ENCODE measurements around the gene FUBP3.
A peak's percentile ranks its signal among the peaks of the same experiment; 100 is the strongest.

The FUBP3 gene, protein sequence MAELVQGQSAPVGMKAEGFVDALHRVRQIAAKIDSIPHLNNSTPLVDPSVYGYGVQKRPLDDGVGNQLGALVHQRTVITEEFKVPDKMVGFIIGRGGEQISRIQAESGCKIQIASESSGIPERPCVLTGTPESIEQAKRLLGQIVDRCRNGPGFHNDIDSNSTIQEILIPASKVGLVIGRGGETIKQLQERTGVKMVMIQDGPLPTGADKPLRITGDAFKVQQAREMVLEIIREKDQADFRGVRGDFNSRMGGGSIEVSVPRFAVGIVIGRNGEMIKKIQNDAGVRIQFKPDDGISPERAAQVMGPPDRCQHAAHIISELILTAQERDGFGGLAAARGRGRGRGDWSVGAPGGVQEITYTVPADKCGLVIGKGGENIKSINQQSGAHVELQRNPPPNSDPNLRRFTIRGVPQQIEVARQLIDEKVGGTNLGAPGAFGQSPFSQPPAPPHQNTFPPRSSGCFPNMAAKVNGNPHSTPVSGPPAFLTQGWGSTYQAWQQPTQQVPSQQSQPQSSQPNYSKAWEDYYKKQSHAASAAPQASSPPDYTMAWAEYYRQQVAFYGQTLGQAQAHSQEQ

DNA sequence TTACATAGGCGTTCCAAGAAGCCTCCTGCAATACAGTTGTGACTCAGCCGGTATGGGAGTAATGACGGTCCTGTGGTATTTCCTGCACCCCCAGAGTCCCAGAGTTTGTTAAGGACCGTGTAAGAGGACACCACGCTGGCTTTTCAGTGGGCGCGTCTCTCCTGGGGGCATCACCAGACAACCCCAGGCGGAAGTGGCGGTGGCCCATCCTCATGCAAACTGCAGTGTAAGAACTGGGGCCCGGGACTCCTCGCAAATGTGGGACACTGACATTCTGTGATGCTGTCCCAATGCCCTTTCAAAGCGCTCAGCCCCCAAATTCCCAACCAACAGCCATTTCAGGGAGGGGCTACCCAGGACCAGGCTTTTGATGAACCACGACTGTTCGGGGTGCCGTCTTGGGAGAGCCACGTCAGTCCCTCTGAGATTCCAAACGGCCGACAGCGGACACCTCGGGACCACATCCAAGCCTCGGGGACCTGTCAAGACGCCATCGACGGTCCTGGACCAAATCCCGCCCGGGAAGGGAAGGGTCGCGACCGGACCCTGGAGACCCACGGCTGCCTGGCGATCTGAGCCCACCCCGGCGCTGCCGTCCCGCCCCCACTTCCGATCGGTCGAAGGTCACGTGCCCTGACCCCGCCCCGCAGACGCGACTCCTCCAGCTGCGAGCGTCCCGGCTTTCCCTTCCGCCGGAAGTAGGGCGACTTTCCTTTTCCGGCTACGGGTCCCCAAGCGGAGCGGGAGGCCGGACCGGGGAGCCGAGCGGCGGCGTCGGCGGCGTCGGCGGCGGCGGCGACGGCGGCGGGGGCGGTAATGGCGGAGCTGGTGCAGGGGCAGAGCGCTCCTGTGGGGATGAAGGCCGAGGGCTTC lies at the start of gene FUBP3:
FUBP3 (plus strand) TSS at position 713 of the 873 bp plus-strand sequence; CDS start at position 817, 104 bp downstream.
- peak; percentile 90 for DNase-seq

DNA sequence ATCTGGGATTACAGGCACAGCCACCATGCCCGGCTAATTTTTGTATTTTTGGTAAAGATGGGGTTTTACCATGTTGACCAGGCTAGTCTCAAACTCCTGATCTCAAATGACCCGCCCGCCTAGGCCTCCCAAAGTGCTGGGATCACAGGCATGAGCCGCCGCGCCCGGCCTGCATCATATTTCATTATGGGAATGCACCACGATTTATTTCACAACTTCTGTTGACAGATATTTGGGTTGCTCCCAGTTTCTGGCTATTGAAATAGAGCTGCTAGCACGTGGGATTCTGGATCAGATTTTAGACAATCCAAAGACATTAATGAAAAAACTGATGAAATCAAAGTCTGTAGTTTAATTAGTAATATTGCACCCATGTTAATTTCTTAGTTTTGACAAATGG lies 48.4 kb upstream of the FUBP3 start:
- no peak for DNase-seq

DNA sequence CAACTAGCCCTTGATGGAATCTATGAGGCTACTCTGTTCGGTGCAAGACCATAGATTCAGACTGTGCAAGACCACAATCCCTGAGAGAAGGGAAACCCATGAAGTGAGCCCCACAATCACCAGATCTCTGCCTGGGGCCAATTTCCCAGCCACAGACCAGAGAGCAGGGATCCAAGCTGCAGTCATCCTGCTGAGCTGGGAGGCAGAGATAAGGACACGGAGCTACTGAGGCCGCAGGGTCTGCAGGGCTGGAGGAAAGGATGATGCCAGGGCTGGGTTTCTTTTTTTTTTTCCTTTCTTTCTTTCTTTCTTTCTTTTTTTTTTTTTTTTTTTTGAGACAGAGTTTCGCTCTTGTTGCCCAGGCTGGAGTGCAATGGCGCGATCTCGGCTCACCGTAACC lies 47.7 kb upstream of the FUBP3 start:
- no peak for DNase-seq

DNA sequence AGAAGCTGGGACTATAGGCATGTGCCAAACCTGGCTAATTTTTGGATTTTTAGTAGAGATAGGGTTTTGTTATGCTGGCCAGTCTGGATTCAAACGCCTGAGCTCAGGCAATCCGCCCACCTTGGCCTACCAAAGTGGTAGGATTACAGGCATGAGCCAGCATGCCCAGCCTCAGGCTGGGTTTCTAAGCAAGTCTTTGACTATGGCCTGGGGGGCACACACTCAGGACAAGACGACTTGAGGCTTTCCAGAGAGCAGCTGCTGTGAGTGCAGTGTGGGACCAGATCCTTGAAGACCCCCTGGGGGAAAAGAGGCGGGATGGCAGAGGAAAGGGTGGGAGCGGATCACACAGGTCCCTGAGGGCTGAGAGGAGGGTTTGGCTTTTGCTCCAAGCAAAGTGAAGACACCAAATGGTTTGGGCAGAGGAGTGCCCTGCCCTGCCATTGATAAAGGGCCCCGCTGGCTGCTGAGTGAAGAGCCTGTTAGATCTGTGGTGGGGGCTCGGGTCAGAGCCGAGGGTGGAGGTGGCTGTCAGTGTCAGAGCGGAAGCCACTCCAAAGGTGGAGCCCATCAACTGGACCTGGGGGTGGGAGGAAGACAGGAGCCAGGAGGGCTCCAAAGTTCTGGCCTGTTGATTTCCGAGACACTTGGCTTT lies 46.8 kb upstream of the FUBP3 start:
- DNase-seq: no peak

DNA sequence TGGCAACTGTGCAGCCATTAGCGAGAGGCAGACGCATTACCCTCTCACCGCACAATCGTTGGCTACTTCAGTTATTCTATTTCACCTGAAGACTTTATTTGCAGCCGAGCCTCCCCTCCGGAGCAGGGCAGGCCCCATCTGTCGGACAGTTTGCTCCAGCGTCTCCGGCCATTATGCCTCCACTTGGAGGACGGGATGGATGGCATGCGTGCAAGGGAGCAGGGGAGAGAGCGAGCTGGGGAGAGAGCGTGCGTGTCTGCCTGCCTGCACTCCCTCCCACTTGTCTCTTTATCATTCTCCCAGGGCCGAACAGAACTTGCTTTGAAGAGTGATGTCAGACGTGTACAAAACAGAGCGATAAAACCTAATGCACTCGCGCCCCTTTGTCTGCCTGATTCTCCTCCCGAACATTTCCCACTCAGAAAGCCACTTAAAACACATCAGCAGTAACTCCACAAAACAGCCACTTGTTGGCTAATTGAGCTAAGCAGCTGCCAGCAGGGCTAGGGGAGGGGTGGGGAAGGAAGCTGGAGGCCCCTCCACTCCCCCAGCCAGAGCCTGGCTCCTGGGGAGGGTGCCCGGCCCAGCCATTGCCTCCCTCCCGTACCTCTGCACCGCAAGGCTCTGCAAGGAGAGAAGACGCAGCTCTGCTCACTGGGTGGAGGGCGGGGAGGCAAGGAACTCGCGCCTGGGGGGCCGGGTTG lies 43.4 kb upstream of the FUBP3 start:
- DNase-seq: no peak

DNA sequence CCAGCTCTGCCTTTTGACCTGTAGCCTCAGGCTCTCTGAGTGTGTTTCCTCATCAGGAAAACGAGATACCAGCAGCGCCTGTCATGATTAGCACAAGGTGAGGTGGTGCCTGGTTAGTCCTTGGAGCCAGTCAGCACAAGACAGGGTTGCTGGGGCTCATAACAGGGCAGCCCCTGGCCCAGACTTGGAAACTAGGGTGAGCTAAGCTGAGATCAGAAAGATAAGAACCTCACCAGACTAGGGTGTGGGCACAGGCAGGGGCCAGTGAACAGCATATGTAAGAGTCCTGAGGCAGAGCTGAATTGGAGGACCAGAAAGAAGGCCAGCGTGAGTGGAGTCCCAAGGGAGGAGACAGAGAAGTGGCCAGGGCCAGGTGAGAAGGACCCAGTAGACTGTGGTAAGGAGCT lies 42.7 kb upstream of the FUBP3 start:
- DNase-seq: no peak

DNA sequence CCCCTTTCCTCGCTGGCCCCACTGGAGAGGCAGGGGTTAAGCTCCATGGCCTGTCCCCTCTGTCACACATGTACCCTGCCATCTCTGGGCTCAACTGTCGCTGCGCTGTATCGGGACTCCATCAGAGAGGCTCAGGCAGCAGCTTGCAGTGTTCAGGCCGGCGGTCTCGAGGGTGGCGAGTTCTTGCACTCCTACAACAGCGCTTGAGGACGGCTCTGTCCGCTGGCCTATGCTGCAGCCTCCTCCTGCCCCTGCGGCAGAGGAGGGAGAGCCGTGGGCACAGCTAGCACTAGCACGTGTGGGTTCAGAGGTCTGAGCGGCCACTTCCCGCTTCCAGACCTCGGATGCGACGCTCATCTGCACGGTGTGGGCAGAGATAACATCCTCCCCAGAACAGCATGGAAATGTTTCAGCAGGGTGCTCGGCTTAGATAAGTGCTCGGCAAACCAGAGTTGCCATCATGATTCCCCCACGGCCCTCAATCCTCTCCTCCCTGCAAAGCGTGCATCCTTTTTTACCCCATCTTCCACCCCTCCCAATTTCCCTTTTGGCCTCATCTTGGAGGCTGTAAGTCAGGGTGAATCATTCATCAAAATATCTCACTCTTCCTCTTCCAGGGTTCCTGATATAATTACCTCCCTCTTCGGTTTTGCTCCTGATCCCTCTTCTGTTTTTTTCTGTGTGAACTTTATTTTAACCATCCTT lies 41.9 kb upstream of the FUBP3 start:
- DNase-seq: no peak

DNA sequence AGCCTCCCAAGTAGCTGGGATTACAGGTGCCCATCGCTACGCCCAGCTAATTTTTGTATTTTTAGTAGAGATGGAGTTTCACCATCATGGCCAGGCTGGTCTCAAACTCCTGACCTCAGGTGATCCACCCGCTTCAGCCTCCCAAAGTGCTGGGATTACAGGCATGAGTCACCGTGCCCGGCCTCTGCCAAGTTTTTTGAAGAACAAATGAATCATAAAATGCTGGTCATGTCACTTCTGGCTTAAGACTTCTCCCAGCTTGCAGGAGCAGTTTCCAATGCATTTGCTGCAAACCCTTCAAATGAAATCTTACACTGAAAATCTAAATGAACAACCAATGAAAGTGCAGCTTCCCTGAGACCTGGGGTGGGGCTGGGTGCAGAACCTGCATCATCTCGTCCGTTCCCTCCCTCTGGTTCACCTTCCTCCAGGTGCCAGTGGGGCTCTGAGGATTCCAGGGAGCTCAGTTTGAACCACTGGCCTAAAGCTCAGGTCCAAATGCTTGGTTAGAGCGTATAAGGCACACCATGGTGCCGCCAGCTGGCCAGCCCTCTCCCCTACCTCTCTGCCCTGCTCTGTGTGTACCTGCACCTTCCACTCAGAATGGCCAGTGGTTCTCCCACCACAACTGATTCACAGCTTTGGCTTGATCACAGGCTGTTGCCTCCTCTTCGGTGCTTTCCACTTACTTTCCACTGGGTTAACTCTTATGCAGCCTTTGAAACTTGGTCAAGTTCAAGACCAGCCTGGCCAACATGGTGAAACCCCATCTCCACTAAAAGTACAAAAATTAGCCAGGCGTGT lies 39.8 kb upstream of the FUBP3 start:
- no peak for DNase-seq

DNA sequence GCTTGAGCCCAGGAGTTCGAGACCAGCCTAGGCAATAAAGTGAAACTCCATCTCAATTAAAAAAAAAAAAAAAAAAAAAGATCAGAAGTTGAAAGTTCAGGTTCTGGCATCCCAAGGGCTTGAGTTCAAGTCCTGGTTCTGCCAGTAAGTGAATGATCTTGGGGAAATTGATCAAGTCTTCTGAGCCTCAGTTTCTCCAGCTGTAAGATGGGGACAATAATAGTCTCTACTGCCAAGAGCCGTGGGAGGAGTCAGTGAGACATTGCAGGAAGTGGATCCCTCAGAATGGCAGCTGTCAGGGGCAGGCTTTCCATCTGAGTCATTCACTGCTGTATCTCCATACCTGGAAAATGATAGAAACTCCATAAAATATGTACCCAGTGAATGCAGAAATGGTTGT lies 37.8 kb upstream of the FUBP3 start:
- no peak for DNase-seq

DNA sequence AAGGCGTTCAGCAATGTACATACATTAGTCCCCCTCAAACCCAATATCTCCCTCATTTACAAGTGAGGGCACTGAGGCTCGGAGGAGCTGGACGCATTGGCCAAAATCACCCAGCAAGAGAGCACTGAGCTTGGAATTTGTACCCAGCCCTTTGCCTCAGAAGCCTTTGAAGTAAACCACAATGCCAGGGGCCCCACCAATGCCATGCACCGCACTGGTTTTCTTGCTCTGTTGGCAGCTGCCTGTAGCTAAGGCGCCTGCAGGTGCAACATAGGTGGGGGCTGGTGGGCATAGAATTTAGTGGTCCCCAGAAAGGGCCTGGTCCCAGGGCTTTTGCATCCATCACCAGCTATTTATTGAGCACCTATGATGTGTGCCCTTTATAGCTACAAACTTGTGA lies 37.3 kb upstream of the FUBP3 start:
- DNase-seq: no peak

DNA sequence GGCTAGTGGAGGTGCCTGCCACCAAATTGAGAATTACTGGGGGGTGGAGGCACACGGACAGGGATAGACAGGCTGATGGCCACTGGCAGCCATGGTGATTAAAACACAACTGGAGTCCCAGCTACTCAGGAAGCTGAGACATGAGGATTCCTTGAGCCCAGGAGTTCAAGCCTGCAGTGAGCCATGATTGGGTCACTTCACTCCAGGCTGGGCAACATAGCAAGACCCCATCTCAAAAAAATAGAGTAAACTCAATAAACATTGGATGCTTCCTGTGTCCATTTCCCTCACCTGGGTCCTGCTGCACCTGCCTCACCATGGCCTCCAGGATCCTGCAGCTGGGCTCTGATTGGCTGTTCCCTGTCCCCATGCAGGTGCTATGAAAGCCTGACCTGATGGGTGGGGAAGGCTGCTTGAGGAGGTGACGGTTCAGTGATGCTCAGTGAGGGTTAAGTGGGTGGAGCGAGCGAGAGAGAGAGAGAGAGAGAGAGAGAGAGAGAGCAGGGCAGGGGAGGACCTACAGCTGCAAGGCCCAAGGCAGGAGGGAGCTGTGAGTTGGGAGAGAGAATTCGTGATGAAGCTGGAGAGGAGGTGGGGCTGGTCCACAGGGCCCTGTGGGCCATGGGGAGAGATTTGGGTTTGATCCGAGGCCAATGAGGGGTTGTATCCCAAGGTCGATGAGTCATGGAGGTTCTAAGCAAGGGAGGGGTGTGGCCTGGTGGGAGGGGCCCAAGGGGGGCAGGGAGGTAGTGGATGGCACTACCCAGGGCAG lies 36.7 kb upstream of the FUBP3 start:
- DNase-seq: no peak

DNA sequence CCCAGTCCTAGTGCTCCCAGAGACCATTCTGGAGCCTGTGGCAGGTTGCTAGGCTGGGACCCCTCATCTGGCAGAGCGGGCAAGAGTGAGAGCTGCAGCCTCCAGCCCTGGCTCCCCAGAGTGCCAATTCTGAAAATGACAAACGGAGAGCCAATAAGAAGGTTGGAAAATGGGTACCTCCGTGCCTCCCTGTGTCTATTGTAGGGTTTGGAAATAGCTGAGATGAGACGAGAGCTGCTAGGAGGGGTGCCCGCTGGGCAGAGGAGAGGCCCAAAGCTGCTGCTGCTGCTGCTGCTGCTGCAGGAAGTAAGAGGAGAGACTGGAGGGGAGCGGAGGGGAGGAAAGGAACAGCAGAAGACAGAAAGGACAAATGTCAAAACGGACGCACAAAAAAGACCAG lies 36.0 kb upstream of the FUBP3 start:
- no peak for DNase-seq

DNA sequence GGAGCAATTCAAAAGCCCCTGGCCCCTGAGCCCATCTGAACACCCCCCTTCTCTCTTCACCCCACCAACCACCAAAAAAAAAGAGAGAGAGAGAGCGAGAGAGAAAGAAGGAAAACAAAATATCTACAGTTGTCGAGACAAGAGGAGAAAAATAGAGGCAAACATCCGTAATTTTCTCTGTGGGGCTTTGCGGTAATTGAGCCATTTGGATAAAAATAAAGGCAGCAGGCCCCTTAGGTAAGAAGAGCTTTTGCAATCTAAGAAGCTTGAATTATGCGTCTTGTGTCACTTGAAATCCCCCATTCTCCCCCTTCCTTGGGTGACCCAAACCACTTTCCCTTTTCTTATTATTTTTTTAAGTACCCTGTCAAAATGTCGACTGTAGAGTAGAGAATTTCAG lies 35.5 kb upstream of the FUBP3 start:
- DNase-seq: no peak

DNA sequence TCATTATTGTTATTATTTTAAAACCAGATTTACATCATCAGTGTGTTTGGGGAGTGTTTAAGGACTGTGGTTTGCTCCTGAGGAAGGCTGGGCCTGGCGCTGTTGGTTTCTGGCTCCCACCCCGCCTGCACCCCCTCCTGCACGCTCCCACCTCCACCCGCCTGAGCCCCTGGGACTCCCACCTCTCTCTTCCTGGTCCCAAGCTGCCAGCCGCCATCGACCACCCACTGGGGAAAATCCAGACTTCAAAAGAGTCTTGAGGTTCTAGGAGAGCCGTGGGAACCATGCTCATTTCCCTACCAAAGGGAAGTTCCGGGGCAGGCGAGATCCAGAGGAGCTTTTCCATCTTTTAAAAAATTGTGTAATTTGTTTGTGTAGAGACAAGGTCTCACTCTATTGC lies 35.0 kb upstream of the FUBP3 start:
- DNase-seq: no peak

DNA sequence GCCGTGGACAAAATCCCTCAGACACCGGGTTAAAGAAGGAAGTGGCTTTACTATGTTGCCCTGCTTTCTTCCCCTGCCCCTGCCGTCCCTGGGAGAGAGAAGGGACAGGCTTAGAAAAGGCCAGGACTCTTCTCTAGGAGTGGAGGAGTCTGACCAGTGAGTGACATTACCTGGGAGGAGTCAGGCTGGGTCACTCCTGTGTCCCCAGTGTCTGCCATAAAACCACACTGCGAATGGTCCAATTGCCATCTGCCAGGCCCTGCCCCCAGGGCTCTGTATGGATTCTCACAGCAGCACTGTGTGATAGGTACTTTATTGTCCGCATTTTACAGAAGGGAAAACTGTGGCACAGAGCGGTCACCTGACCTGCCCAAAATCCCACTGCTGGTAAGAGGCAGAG lies 31.3 kb upstream of the FUBP3 start:
- no peak for DNase-seq

DNA sequence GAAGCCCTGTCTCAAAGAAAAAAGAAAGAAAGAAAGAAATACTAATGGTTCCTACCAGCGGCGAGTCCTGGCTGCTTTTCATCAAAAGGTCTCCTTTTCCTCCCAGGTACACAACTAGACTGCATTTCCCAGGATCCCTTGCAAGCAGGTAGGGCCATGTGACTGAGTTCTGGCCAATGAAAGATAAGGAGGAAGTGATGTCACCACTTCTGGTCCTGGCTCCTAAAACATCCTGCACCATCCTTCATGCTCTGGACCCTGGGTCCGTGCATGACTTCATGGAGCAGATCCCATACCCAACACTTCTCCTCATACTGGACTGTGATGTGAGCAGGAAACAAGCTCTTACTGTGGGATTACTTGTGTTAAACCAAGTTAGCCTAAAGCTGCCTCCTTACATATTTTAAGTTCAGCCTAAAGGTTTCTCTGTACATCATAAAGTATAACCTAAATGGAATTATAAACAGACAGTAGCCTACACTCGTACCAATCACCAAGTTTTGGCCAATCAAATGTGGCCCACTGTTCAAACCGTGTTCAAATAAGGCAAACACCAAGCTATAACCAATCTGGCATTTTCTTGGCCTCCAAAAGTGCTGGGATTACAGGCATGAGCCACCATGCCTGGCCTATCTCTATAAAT lies 30.2 kb upstream of the FUBP3 start:
- DNase-seq: no peak

DNA sequence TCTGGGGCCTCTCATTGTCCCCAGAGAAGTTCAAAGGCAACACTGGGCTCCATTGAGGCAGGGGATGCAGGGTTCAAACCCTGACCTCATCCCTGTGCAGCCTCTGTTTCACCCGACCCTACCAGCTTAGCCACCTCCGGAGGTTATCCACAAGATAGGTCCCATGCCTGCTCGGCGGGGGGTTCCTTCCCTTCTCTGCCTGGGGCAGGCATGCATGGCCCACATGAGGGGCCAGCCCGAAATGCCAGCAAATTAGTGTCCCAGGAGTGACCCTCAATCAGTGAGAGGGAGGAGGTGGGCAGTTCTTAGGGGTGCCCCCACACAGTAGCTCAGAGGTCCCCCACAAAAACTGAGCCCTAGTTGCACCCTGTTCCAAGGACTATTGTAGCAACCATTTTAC lies 24.8 kb upstream of the FUBP3 start:
- no peak for DNase-seq

DNA sequence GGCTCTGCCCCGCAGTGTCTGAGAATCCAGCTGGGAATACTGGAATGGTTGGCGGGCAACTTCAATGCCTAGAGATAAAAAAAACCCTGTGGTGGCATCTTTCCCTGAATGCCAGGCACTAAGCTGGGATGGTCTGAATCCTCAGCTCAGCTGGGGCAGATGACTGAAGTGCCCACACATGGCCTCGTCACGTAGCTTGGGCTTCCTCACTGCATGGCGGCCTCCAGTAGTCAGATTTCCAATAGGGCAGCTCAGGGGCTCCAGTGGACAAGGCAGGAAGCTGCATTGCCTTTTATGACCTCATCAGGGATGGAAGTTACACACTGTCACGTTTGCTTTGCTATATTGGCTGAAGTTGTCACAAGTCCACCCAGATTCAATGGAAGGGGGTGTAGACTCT lies 24.3 kb upstream of the FUBP3 start:
- no peak for DNase-seq

DNA sequence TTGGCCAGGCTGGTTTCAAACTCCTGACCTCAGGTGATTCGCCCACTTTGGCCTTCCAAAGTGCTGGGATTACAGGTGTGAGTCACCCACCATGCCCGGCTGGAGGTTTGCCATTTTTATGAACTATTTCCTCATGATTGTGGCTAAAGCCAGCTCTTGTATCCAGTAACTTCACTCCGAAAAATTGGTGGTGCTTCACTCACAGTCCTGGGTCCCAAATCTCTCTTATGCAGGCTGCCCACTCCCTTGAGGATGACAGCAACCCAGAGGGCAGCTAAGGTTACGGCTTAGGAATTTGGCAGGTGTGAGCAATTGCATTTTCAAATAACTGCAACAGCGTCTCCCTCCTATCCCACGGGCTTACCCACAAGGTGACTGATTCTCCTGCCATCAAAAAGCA lies 23.4 kb upstream of the FUBP3 start:
- DNase-seq: no peak

Measured in activated CD8-positive, alpha-beta memory T cell treated with anti-CD3 and anti-CD28 coated beads, Interleukin-2, amount 50 U/mL, for 4 hours (primary cell).